Neuronal stem cell (in vitro differentiated cells): ENCODE data around the gene CCDC127.

Experiments
- DNase-seq: peaks from one replicate; pipeline ENCODE4 v3.0.0-alpha.2; 2013; ENCODE audit warnings: low spot score
- H2AFZ ChIP-seq: one replicate; pipeline ENCODE4 v1.6.1; 2013; ENCODE audit warnings: mild to moderate bottlenecking, low read length, inconsistent platforms
- H2AK5ac ChIP-seq: 2 replicates; pipeline ENCODE4 v1.6.1; 2013; ENCODE audit warnings: low read depth, mild to moderate bottlenecking, inconsistent platforms, low read length, moderate library complexity, mixed read lengths
- H2BK120ac ChIP-seq: 2 replicates; pipeline ENCODE4 v1.6.1; 2013; ENCODE audit warnings: low read depth, mild to moderate bottlenecking, inconsistent platforms, low read length, moderate library complexity, mixed read lengths
- H2BK12ac ChIP-seq: one replicate; pipeline ENCODE4 v1.6.1; 2013; ENCODE audit warnings: low read length, inconsistent platforms
- H2BK15ac ChIP-seq: 2 replicates; pipeline ENCODE4 v1.6.1; 2013; ENCODE audit warnings: mild to moderate bottlenecking, low read length, inconsistent platforms, mixed read lengths
- H2BK5ac ChIP-seq: one replicate; pipeline ENCODE4 v1.6.1; 2013; ENCODE audit warnings: inconsistent platforms, mild to moderate bottlenecking, low read length, moderate library complexity
- H3K14ac ChIP-seq: one replicate; pipeline ENCODE4 v1.6.1; 2013; ENCODE audit warnings: low read length, inconsistent platforms
- H3K18ac ChIP-seq: 2 replicates; pipeline ENCODE4 v1.6.1; 2013; ENCODE audit warnings: low read length, inconsistent platforms
- H3K23ac ChIP-seq: 2 replicates; pipeline ENCODE4 v1.6.1; 2013; ENCODE audit warnings: low read depth, mild to moderate bottlenecking, mixed read lengths, low read length, inconsistent platforms; ENCODE audit not compliant: poor library complexity
- H3K27ac ChIP-seq: replicated peaks from 3 replicates; pipeline ENCODE4 v1.5.1; 2013; ENCODE audit warnings: low read length, inconsistent platforms
- H3K27me3 ChIP-seq, 3 experiments: 2 replicates each; pipeline ENCODE4 v1.6.1; 2013; ENCODE audit warnings: low read length in 3 of 3, mild to moderate bottlenecking in 2 of 3, inconsistent platforms in 1 of 3, low read depth in 1 of 3, mixed read lengths in 1 of 3, moderate library complexity in 1 of 3; ENCODE audit not compliant: control insufficient read depth in 3 of 3, insufficient read depth in 3 of 3
- H3K36me3 ChIP-seq, 2 donors: replicated peaks in 1 of 2; 2 replicates each; pipeline ENCODE4 v1.6.1; 2013; ENCODE audit warnings: low read length in 2 of 2; ENCODE audit not compliant: control insufficient read depth in 2 of 2, insufficient read depth in 2 of 2
- H3K4ac ChIP-seq: 2 replicates; pipeline ENCODE4 v1.6.1; 2013; ENCODE audit warnings: inconsistent platforms, mild to moderate bottlenecking, low read length, moderate library complexity
- H3K4me1 ChIP-seq, 2 donors: 1 replicate in 1 of 2; 2 replicates in 1 of 2; pipeline ENCODE4 v1.6.1; 2013; ENCODE audit warnings: low read length in 2 of 2, low read depth in 1 of 2; ENCODE audit not compliant: control insufficient read depth in 2 of 2, insufficient read depth in 1 of 2
- H3K4me2 ChIP-seq: one replicate; pipeline ENCODE4 v1.6.1; 2013; ENCODE audit warnings: mild to moderate bottlenecking, low read length, inconsistent platforms; ENCODE audit not compliant: insufficient read depth, poor library complexity, severe bottlenecking
- H3K4me3 ChIP-seq, 2 donors: 2 replicates each; pipeline ENCODE4 v1.5.1; 2013; ENCODE audit warnings: low read length in 2 of 2, mild to moderate bottlenecking in 2 of 2, inconsistent platforms in 1 of 2, moderate library complexity in 1 of 2
- H3K79me1 ChIP-seq: one replicate; pipeline ENCODE4 v1.6.1; 2013; ENCODE audit warnings: low read depth, mild to moderate bottlenecking, inconsistent platforms, low read length, moderate library complexity
- H3K9ac ChIP-seq: one replicate; pipeline ENCODE4 v1.6.1; 2013; ENCODE audit warnings: mild to moderate bottlenecking, low read depth, low read length, inconsistent platforms; ENCODE audit not compliant: poor library complexity
- H3K9me3 ChIP-seq, 2 donors: replicated peaks in 1 of 2; 2 replicates each; pipeline versions ENCODE3 to v1.6.1; 2013; ENCODE audit warnings: low read length in 2 of 2, mild to moderate bottlenecking in 2 of 2, inconsistent platforms in 1 of 2, low read depth in 1 of 2, mixed read lengths in 1 of 2, moderate library complexity in 1 of 2; ENCODE audit not compliant: control insufficient read depth in 2 of 2, insufficient read depth in 1 of 2
- H4K8ac ChIP-seq: one replicate; pipeline ENCODE4 v1.6.1; 2013; ENCODE audit warnings: low read depth, mild to moderate bottlenecking, inconsistent platforms, low read length, moderate library complexity
- H4K91ac ChIP-seq: one replicate; pipeline ENCODE4 v1.6.1; 2013; ENCODE audit warnings: low read length, low read depth, mild to moderate bottlenecking, inconsistent platforms; ENCODE audit not compliant: poor library complexity
- WGBS, 2 donors: extraction: QIAGEN DNeasy Blood & Tissue Kit; methylation state at CpG; one replicate each; pipeline ENCODE4 v1.1.7; 2013; ENCODE audit warnings: missing lambda C conversion rate in 2 of 2, mixed read lengths in 1 of 2; ENCODE audit not compliant: insufficient read length in 2 of 2, insufficient replicate concordance in 1 of 2; ENCODE audit errors: extremely low coverage in 2 of 2; 5-methylcytosine and 5-hydroxymethylcytosine counted together

The CCDC127 gene

GRCh38 chr5:171801-172331, 46.1 kb downstream of the CCDC127 start:
- Histone ChIP-seq H3K9ac (peak overlapping the region; percentile 44), H3K4me3 (no peak overlapping the region), H2BK12ac (peak overlapping the region; percentile 58), H3K4ac (no peak overlapping the region), H3K27me3 (no peaks in the 10 kb centered on the region), H3K4me2 (no peak overlapping the region), H2AFZ (no peak overlapping the region), H4K91ac (no peak overlapping the region), H2AK5ac (no peak overlapping the region), H2BK15ac (no peak overlapping the region), H3K23ac (peak overlapping the region; percentile 50), H3K4me1 (peaks cover 2 to 39% of the 10 kb centered on the region in 2 donors), H3K18ac (no peak overlapping the region), H3K9me3 (no peaks in the 10 kb centered on the region), H2BK120ac (no peak overlapping the region), H2BK5ac (no peak overlapping the region), H3K14ac (no peak overlapping the region), H3K79me1 (no peaks in the 10 kb centered on the region), H3K27ac (no peak overlapping the region), H3K36me3 (peaks cover 12 to 35% of the 10 kb centered on the region in 2 donors), H4K8ac (peak overlapping the region; percentile 17)
- no peak for DNase-seq
- WGBS, 2 donors: no CpG with 5 or more reads among the region's 23 CpGs

DNA sequence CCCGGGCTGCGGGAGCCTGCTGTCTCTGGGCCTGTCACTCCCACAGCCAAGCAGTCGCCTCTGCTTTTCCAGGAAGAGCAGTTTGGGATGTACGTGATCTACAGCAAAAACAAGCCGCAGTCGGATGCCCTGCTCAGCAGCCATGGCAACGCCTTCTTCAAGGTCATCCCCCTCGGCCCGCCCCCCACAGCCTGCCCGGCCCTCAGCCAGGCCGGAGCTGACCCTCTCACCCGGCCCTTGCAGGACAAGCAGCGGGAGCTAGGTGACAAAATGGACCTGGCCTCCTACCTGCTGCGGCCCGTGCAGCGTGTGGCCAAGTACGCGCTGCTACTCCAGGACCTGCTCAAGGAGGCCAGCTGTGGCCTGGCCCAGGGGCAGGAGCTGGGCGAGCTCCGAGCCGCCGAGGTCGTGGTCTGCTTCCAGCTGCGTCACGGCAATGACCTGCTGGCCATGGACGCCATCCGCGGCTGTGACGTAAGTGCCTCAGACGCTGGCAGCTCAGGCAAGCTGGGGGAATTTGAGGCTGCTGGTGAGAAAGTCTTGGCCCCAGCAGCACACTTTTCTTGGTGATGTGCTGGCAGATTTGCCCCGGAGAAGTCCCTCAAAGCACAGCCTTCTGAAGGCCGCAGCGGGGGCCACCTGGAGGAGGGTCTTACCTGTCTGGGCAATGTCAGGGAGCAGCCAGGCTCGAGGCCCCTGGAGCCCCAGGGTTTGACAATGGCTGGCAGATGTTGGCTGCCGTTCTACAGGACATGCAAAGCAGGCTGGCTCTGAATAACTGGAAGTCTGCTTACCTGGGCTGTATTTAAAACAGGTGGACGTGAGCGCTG, 46.8 kb downstream of the CCDC127 start:
- Histone ChIP-seq H3K4me2 (no peak overlapping the region), H4K91ac (no peak overlapping the region), H3K4me1 (peaks cover 2 to 42% of the 10 kb centered on the region in 2 donors), H2BK5ac (no peak overlapping the region), H2BK120ac (no peak overlapping the region), H3K14ac (no peak overlapping the region), H3K27me3 (no peaks in the 10 kb centered on the region), H2AFZ (peak overlapping the region; percentile 86), H2BK12ac (no peak overlapping the region), H3K4me3 (peak overlapping the region in 1 of 2 donors; percentile 37), H2AK5ac (no peak overlapping the region), H3K23ac (peak overlapping the region; percentile 50), H3K4ac (no peak overlapping the region), H3K36me3 (peaks cover 12 to 33% of the 10 kb centered on the region in 2 donors), H2BK15ac (no peak overlapping the region), H3K9me3 (no peaks in the 10 kb centered on the region), H3K18ac (peak overlapping the region; percentile 78), H4K8ac (no peak overlapping the region), H3K9ac (peak overlapping the region; percentile 30), H3K79me1 (no peaks in the 10 kb centered on the region), H3K27ac (no peak overlapping the region)
- no peak for DNase-seq
- WGBS, 2 donors: no CpG with 5 or more reads among the region's 37 CpGs

DNA sequence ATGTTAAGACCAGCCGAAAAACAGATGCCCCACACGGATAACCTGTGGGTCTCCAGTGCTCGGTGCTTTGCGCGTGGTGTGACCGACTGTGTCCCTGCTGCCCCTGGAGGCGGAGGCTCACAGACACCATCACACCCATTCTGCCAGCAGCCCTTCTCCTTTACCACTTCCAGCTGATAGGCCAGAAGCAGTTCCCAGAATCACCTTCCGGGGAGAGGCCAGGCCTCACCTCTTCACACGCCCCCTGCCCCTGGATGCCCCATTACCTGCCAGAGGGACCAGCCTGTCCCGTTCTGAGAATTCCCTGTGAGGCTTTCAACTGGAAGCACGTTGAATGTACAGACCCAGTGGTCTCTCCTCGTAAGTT, 48.2 kb downstream of the CCDC127 start:
- Histone ChIP-seq H2BK12ac (no peak overlapping the region), H3K4me3 (no peak overlapping the region), H3K4ac (no peak overlapping the region), H2BK15ac (no peak overlapping the region), H3K4me2 (no peak overlapping the region), H3K36me3 (peaks cover 12 to 33% of the 10 kb centered on the region in 2 donors), H3K79me1 (no peaks in the 10 kb centered on the region), H3K14ac (no peak overlapping the region), H3K27ac (no peak overlapping the region), H2AK5ac (no peak overlapping the region), H3K9me3 (no peaks in the 10 kb centered on the region), H3K27me3 (no peaks in the 10 kb centered on the region), H3K4me1 (peaks cover 2 to 42% of the 10 kb centered on the region in 2 donors), H3K23ac (peak overlapping the region; percentile 11), H2AFZ (peak overlapping the region; percentile 6), H3K18ac (no peak overlapping the region), H4K91ac (no peak overlapping the region), H4K8ac (peak overlapping the region; percentile 6), H2BK5ac (no peak overlapping the region), H2BK120ac (no peak overlapping the region), H3K9ac (no peak overlapping the region)
- DNase-seq: no peak
- no CpG with 5 or more reads among the region's 12 CpGs for WGBS, 2 donors

DNA sequence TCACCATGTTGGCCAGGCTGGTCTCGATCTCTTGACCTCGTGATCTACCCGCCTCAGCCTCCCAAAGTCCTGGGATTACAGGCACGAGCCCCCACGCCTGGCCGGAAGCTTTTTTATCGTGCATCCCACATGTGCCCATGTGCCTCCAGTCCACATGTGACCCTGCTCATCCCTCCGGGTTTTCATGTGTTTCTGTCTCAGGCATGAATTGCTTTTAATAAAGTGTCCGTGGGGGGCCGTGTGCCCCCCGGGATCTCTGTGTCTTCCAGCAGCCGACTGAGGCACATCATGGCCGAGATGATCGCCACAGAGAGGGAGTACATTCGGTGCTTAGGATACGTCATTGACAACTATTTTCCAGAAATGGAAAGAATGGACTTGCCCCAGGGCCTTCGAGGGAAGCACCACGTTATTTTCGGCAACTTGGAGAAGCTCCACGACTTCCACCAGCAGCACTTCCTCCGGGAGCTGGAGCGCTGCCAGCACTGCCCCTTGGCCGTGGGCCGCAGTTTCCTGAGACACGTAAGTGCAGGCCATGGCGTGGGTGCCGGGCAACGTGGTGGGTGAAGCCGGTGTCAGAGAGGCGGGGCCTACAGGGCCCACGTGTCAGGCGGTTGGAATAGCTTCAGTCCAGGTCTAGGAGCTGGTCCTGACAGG, 48.8 kb downstream of the CCDC127 start:
- no peaks in the 10 kb centered on the region for H3K79me1 ChIP-seq
- no peak overlapping the region for H3K4me3 ChIP-seq
- peak overlapping the region; percentile 11 for H3K23ac ChIP-seq
- H3K4me2 ChIP-seq: no peak overlapping the region
- H3K9me3 ChIP-seq: no peaks in the 10 kb centered on the region
- no peaks in the 10 kb centered on the region for H3K27me3 ChIP-seq
- no peak overlapping the region for H4K91ac ChIP-seq
- peak overlapping the region; percentile 6 for H4K8ac ChIP-seq
- DNase-seq: no peak
- no peak overlapping the region for H2BK15ac ChIP-seq
- no peak overlapping the region for H3K14ac ChIP-seq
- no peak overlapping the region for H3K9ac ChIP-seq
- no peak overlapping the region for H2AFZ ChIP-seq
- H3K4ac ChIP-seq: no peak overlapping the region
- no peak overlapping the region for H2BK120ac ChIP-seq
- peaks cover 12 to 33% of the 10 kb centered on the region in 2 donors for H3K36me3 ChIP-seq
- H3K4me1 ChIP-seq: peaks cover 2 to 42% of the 10 kb centered on the region in 2 donors
- H2BK12ac ChIP-seq: no peak overlapping the region
- peak overlapping the region; percentile 42 for H3K18ac ChIP-seq
- no peak overlapping the region for H2AK5ac ChIP-seq
- WGBS, 2 donors: no CpG with 5 or more reads among the region's 32 CpGs
- H3K27ac ChIP-seq: no peak overlapping the region
- H2BK5ac ChIP-seq: no peak overlapping the region
